GM18870 (cell line): ENCODE data around the gene ABHD12.

Experiments
- ATAC-seq: cut with Tn5 transposase; IDR thresholded peaks from one replicate; pipeline ENCODE4 v1.9.1; 2021; ENCODE audit warnings: moderate library complexity; ENCODE audit not compliant: unreplicated experiment

The ABHD12 gene

DNA sequence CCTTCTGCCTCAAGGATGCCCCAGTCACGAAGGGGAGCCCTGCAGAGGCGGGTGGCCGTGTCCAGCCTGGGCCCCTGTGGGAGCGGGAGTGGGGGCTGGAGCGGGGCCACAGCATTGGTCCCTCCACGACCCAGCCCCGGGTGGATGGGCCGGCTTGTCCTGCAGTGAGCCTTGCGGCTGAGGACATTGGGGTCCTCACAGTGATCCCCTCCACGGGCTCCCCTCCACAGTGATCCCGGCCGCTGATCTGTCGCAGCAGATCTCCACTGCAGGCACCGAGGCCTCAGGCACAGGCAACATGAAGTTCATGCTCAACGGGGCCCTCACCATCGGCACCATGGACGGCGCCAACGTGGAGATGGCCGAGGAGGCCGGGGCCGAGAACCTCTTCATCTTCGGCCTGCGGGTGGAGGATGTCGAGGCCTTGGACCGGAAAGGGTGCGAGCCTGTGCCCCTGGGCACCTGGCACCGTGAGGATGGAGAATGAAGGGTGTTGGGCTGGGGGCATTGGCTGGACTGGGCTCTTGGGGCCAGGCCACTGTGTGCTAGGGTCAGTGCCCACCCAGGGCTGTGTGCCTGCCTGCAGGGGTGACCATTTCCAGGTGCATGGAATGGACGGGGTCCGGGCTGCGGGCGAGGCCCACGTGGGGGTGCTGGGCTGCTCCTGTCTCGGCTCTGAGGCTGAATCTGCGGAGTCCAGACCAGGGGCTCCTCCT lies 98.3 kb downstream of the ABHD12 start:
- ATAC-seq: no peak

- no peak for ATAC-seq
These were observed 99.1 kb downstream of the ABHD12 start for GRCh38 chr20:25291432-25292133.

- no peak for ATAC-seq
These were observed 99.8 kb downstream of the ABHD12 start for GRCh38 chr20:25290646-25291431.

- ATAC-seq: no peak
These were observed 100.6 kb downstream of the ABHD12 start for GRCh38 chr20:25289886-25290597.

- peak; percentile 88 for ATAC-seq
These were observed 102.1 kb downstream of the ABHD12 start for GRCh38 chr20:25288291-25289181.

DNA sequence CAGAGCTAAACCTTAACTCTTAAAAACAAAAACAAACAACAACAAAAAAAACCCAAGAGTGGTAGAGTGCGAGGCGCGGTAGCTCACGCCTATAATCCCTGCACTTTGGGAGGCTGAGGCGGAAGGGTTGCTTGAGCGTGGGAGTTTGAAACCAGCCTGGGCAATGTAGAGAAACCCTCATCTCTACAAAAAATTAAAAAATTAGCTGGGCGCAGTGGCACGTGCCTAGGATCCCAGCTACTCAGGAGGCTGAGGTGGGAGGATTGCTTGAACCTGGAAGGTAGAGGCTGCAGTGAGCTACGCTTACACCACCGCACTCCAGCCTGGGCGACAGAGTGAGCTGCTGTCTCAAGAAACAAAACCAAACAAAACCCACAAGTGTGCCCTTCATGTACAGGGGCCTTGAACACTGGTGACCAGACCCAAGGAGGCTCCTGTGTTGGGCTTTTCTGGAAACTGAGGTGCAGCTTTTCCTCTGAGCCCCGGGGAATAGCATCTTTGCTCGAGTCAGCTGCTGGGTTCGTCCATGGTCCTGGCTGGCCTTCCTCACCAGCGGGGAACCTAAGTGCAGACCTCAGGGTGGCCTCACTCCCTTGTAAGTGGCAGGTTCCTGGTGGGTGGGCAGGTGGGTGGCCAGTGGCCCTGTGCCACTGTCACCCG lies 102.9 kb downstream of the ABHD12 start:
- ATAC-seq: no peak

DNA sequence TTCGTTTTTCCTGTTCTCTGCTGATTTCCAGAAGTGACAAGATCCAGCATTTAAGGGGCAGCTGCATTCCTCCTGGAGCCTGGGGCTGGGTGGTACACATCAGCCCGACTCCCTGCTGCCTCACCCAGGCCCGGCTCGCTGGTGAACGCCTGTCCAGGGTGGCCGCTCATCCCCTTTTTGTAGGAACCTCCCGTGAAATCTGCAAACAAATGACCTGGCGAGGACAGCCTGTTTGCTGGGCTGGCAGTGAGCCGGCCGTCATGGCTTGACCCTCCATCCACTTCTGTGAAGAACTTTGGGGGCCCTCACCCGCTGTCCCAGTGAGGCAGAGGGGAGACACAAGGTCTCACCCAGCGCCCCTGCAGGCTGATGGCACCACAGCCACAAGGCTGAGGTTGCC lies 103.7 kb downstream of the ABHD12 start:
- ATAC-seq: no peak

- no peak for ATAC-seq
These were observed 104.5 kb downstream of the ABHD12 start for GRCh38 chr20:25285856-25286798.

GRCh38 chr20:25285091-25285647 lies 105.5 kb downstream of the ABHD12 start:
- ATAC-seq: no peak

GRCh38 chr20:25284131-25284601 lies 106.5 kb downstream of the ABHD12 start:
- no peak for ATAC-seq

DNA sequence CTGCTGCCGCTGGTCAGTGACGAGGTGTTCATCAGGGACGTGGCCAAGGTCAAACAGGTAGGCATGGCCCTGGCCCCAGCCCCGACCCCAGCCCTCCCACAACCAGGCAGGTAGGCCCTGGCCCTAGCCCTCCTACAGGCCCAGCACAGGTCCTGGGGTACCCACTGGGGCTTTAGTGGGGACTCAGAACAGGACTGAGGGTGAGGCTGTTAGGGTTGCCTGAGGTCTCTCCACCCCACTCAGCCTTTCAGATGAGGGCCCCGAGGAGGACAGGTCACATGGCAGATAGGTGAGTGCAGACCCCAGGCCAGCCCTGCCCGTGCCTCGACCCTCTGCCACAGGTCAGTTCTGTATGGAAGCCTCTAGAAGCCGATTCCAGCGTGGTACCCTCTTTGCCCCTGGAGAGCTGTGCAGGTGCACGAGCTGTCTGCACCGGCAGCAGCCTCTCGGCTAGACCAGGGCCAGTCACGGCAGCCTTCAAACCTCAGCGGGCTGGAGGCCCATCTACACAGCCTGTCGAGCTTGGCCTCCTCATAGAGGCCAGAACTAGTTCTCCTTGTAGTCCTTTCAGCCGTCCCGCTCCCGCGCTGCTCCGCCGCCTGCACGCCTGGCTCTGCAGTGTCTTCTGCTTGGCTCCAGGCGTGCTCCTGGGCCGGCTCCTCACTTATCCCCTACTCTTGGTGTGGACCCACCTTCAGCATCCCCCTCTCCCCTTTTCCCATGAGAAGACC lies 107.2 kb downstream of the ABHD12 start:
- ATAC-seq: no peak

DNA sequence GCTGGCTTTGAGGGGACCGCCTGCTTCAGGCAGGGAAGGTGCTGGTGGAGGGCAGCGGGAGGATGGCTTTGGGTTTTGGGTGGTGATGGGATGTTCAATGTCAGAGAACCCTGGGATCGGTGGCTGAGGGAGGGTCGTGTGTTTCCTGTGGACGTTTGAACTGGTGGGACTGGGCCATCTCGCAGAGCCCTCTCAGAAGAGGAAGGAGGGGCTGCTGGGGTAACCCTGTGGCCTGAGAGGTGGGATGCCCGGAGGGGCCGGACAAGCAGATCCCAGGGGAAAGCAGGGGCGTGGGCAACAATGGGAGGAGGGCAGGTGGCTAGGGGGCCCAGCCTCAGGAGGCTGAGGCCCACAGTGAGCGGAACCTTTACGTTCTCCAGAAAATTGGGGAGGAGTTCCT lies 107.8 kb downstream of the ABHD12 start:
- ATAC-seq: no peak

DNA sequence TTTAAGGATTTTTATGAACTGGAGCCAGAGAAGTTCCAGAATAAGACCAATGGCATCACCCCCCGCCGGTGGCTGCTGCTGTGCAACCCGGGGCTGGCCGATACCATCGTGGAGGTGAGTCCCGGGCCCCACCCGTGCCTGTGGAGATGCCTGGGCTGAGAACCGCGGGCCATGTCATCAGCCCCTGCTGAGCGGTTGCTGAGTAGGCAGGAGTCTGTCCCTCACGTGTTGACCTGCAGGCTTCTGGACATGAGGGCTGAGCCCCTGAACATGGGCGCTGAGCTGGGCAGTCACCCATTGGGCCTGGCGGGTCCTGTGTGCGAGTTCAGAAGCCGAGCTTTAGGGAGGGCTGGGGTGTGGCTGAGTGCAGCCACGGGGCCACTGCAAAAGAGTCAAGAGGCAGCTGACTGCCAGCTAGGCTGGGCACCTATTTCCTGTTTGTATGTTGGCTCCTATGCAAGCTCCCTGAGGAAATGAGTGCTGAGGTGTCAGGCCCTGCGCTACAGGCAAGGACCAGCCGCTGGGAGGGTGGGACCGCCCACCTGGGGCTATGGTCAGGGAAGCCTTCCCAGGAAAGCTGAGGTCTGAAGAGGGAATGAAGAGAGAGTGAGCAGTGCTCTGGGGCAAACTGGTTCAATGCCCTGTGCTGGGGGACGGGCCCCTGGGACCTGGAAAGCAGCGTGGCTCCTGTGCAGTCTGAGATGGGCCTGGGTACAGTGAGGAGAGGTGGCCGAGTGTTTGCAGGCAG lies 108.4 kb downstream of the ABHD12 start:
- no peak for ATAC-seq

DNA sequence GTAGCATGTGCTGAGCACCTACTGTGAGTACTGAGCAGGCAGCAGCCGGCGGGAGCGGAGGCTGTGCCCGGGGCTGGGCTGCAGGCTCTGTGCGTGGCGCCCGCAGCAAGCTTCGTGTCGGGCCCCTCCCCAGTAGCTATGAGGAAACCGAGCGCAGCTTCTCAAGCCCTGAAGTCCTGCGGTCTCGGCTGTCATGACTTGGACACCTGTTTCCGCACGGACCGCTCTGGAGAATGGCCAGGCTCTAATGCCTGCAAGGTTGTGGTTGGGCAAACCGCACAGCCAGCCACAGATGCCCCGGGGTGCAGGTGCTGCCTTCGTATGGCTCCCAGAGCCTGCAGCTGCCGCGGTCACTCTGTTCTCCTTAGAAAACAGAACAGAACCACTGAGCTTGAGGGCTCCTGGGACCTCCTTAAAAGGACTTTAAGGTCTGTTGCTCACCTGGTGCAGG lies 109.1 kb downstream of the ABHD12 start:
- ATAC-seq: no peak

- no peak for ATAC-seq
These were observed 109.8 kb downstream of the ABHD12 start for GRCh38 chr20:25280574-25281535.
